Aorta (tissue), 5 donors: Measurements from ENCODE around the gene TNPO2. TPM values are rescaled to one million over a fixed set of nuclear protein-coding genes. Genes with fewer than 3 reads are reported as not detected.
"Not testable (repeated sequence)": the region's sequence is repeated elsewhere in the genome, so short reads cannot be mapped to it uniquely, and the experiment has no call there.

Experiments used
- ATAC-seq: fragments of 200-7000 bp; cut with Tn5 transposase; one replicate; pipeline ENCODE4 v1.9.1; 2022; ENCODE audit warnings: moderate library complexity; ENCODE audit not compliant: low FRiP score
- DNase-seq, 2 donors: peaks; one replicate each; pipeline ENCODE4 v3.0.0-alpha.2; 2020
- H3K27ac ChIP-seq, 2 donors: one replicate each; pipeline ENCODE4 v1.5.1; 2013; ENCODE audit warnings: low read length in 2 of 2, mild to moderate bottlenecking in 2 of 2, moderate library complexity in 2 of 2, control low read depth in 1 of 2, inconsistent platforms in 1 of 2, low read depth in 1 of 2
- H3K27me3 ChIP-seq, 2 donors: one replicate each; pipeline ENCODE4 v1.6.1; 2013; ENCODE audit warnings: control low read depth in 1 of 2, low read length in 1 of 2, mild to moderate bottlenecking in 1 of 2, moderate library complexity in 1 of 2; ENCODE audit not compliant: insufficient read depth in 2 of 2, control insufficient read depth in 1 of 2
- H3K36me3 ChIP-seq, 2 donors: one replicate each; pipeline ENCODE4 v1.6.1; 2013; ENCODE audit warnings: control low read depth in 1 of 2, low read length in 1 of 2, mild to moderate bottlenecking in 1 of 2; ENCODE audit not compliant: insufficient read depth in 2 of 2, control insufficient read depth in 1 of 2
- H3K4me1 ChIP-seq, 2 donors: one replicate each; pipeline ENCODE4 v1.6.1; 2013; ENCODE audit warnings: low read length in 2 of 2, control low read depth in 1 of 2, mild to moderate bottlenecking in 1 of 2, moderate library complexity in 1 of 2; ENCODE audit not compliant: insufficient read depth in 2 of 2, control insufficient read depth in 1 of 2
- H3K4me3 ChIP-seq, 2 donors: one replicate each; pipeline ENCODE4 v1.5.1; 2013; ENCODE audit warnings: low read length in 2 of 2, control low read depth in 1 of 2, mild to moderate bottlenecking in 1 of 2
- H3K9me3 ChIP-seq: one replicate; pipeline ENCODE4 v1.6.1; 2013; ENCODE audit warnings: mild to moderate bottlenecking, low read length; ENCODE audit not compliant: control insufficient read depth
- WGBS, 2 donors: extraction: QIAGEN DNeasy Blood & Tissue Kit; methylation state at CpG; one replicate each; pipeline ENCODE4 v1.1.7; 2013; 5-methylcytosine and 5-hydroxymethylcytosine counted together
- intact Hi-C, 2 donors: fragments of 100-400 bp; cut with DNase I; formaldehyde crosslinking; loops; one replicate each; pipeline versions ENCODE4 v1.14.2 to v1.15.0; 2022
- polyA plus RNA-seq, 2 donors: library from polyadenylated mRNA; stranded (reverse); fragments of 200-250 nt; gene quantifications; one replicate each; pipeline ENCODE4 v1.2.3, GENCODE V29; 2013
- total RNA-seq, 2 donors: library from RNA; stranded (reverse); fragmentation: NEBNext Ultra II Directional; extraction: Animal tissue kit (Norgen Biotek cat#: 25700); gene quantifications; one replicate each; pipeline ENCODE4 v1.2.1, GENCODE V29; 2021
- donor health status: healthy with polysubstance abuse.
- donor health status: Bipolar disorder and iron deficiency.
- donor health status: DM: no; HTN: no; CAD: no.
- donor health status: DM: no; HTN: no; CAD: no.
- donor health status: DM: yes; HTN: yes; CAD: no.

Gene TNPO2
- total and polyA plus RNA-seq, 4 donors: 15.2 to 71.8 (median 50.0) TPM

GRCh38 chr19:12715929-12716328, 7.8 kb downstream of the TNPO2 start:
- no peak for DNase-seq
- 95% methylated on average over 3 of the region's 3 CpGs for WGBS, 2 donors
- no peaks in the 10 kb centered on the region for H3K4me1 ChIP-seq
- H3K9me3 ChIP-seq: no peaks in the 10 kb centered on the region
- intact Hi-C loops: no loop called here
- no peak for ATAC-seq
- no peaks in the 10 kb centered on the region for H3K27me3 ChIP-seq
- H3K27ac ChIP-seq: no peak overlapping the region
- no peak overlapping the region for H3K4me3 ChIP-seq
- peaks cover 0 to 12% of the 10 kb centered on the region in 2 donors for H3K36me3 ChIP-seq

GRCh38 chr19:12715102-12715501, 8.6 kb downstream of the TNPO2 start:
- no peak for ATAC-seq
- H3K9me3 ChIP-seq: no peaks in the 10 kb centered on the region
- no peaks in the 10 kb centered on the region for H3K27me3 ChIP-seq
- H3K4me3 ChIP-seq: no peak overlapping the region
- H3K36me3 ChIP-seq: peaks cover 0 to 15% of the 10 kb centered on the region in 2 donors
- H3K4me1 ChIP-seq: no peaks in the 10 kb centered on the region
- WGBS, 2 donors: 90 to 92% methylated on average over 15 of the region's 15 CpGs
- intact Hi-C loops: no loop called here
- no peak for DNase-seq
- no peak overlapping the region for H3K27ac ChIP-seq

- peaks cover 0 to 12% of the 10 kb centered on the region in 2 donors for H3K36me3 ChIP-seq
- WGBS, 2 donors: 86 to 90% methylated on average over 9 of the region's 9 CpGs
- H3K4me3 ChIP-seq, DNase-seq, H3K27me3 ChIP-seq, H3K4me1 ChIP-seq, H3K9me3 ChIP-seq, ATAC-seq, H3K27ac ChIP-seq, intact Hi-C loops: not testable (repeated sequence)
These were observed 10.4 kb downstream of the TNPO2 start for GRCh38 chr19:12713304-12713703.

GRCh38 chr19:12712077-12712476, 11.7 kb downstream of the TNPO2 start:
- intact Hi-C loops, H3K27ac ChIP-seq, ATAC-seq, DNase-seq, H3K9me3 ChIP-seq, H3K27me3 ChIP-seq, H3K4me3 ChIP-seq, H3K4me1 ChIP-seq: not testable (repeated sequence)
- H3K36me3 ChIP-seq: peaks cover 0 to 12% of the 10 kb centered on the region in 2 donors
- whole genome bisulfite sequencing, 2 donors: 35% methylated on average over 11 to 13 of the region's 14 CpGs

- WGBS, 2 donors: 94 to 95% methylated on average over 17 of the region's 17 CpGs
- ATAC-seq (no peak), DNase-seq (no peak)
- Histone ChIP-seq H3K36me3 (peaks cover 0 to 8% of the 10 kb centered on the region in 2 donors), H3K4me3 (no peak overlapping the region), H3K27ac (no peak overlapping the region), H3K4me1 (no peaks in the 10 kb centered on the region), H3K9me3 (no peaks in the 10 kb centered on the region), H3K27me3 (no peaks in the 10 kb centered on the region)
- intact Hi-C loops: no loop called here
These were observed 12.5 kb downstream of the TNPO2 start for GRCh38 chr19:12711187-12711586.

- ATAC-seq: no peak
- Histone ChIP-seq H3K27me3 (no peaks in the 10 kb centered on the region), H3K36me3 (peaks cover 0 to 10% of the 10 kb centered on the region in 2 donors), H3K27ac (no peak overlapping the region), H3K4me1 (no peaks in the 10 kb centered on the region), H3K9me3 (no peaks in the 10 kb centered on the region), H3K4me3 (no peak overlapping the region)
- WGBS, 2 donors: 91 to 93% methylated on average over 8 of the region's 8 CpGs
- intact Hi-C loops: no loop called here
- no peak for DNase-seq
These were observed 15.1 kb downstream of the TNPO2 start for GRCh38 chr19:12708641-12709040.

GRCh38 chr19:12706332-12706718, 17.4 kb downstream of the TNPO2 start:
- H3K36me3 ChIP-seq: peaks cover 0 to 15% of the 10 kb centered on the region in 2 donors
- H3K9me3 ChIP-seq: no peaks in the 10 kb centered on the region
- no peaks in the 10 kb centered on the region for H3K4me1 ChIP-seq
- H3K27ac ChIP-seq: no peak overlapping the region
- DNase-seq (no peak), ATAC-seq (no peak)
- H3K4me3 ChIP-seq: no peak overlapping the region
- 90 to 93% methylated on average over 12 to 13 of the region's 13 CpGs for WGBS, 2 donors
- intact Hi-C loops: no loop called here
- H3K27me3 ChIP-seq: no peaks in the 10 kb centered on the region

GRCh38 chr19:12705654-12706331, 17.9 kb downstream of the TNPO2 start:
- H3K27ac ChIP-seq: no peak overlapping the region
- H3K9me3 ChIP-seq: no peaks in the 10 kb centered on the region
- H3K4me1 ChIP-seq: no peaks in the 10 kb centered on the region
- no peak overlapping the region for H3K4me3 ChIP-seq
- no peak for ATAC-seq
- intact Hi-C loops: no loop called here
- 90 to 96% methylated on average over 29 of the region's 29 CpGs for WGBS, 2 donors
- DNase-seq: no peak
- H3K27me3 ChIP-seq: no peaks in the 10 kb centered on the region
- H3K36me3 ChIP-seq: peaks cover 0 to 15% of the 10 kb centered on the region in 2 donors

- Histone ChIP-seq H3K4me3 (no peak overlapping the region), H3K36me3 (peaks cover 0 to 12% of the 10 kb centered on the region in 2 donors), H3K4me1 (no peaks in the 10 kb centered on the region), H3K27ac (no peak overlapping the region), H3K9me3 (no peaks in the 10 kb centered on the region), H3K27me3 (no peaks in the 10 kb centered on the region)
- 90 to 92% methylated on average over 13 of the region's 13 CpGs for WGBS, 2 donors
- no peak for ATAC-seq
- intact Hi-C loops: no loop called here
- no peak for DNase-seq
These were observed 18.6 kb downstream of the TNPO2 start for GRCh38 chr19:12705169-12705568.
